NCI-H146 (cell line): Measurements from ENCODE around the gene GATC.

Experiments used
- DNase-seq: peaks from one replicate; lab custom pipeline; 2025; lab: John Stamatoyannopoulos, UW

The GATC gene

DNA sequence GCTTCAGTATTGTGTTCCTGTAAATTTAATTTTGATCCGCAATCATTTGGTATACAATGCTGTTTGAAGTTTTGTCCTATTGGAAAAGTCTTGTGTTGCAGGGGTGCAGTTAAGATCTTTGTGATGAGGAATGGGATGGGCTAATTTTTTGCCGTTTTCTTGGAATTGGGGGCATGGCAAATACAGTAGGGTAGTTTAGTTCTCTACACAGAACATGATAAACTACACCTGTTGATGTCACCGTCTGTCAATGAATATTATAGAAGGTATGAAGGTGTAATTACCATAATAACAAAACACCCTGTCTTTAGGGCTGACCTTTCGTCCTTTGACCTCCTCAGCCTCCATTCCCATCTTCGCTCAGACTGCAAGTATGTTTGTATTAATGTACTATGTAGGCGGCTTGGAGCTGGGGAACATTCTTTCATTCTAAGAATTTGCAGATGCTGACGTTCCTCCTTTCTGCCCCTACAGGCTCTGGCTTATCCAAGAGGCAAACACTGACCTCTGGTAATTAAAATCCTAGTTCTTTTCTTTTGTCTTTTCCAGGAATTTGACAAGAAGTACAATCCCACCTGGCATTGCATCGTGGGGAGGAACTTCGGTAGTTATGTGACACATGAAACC is 51.4 kb downstream of the GATC start:
- DNase-seq: no peak

DNA sequence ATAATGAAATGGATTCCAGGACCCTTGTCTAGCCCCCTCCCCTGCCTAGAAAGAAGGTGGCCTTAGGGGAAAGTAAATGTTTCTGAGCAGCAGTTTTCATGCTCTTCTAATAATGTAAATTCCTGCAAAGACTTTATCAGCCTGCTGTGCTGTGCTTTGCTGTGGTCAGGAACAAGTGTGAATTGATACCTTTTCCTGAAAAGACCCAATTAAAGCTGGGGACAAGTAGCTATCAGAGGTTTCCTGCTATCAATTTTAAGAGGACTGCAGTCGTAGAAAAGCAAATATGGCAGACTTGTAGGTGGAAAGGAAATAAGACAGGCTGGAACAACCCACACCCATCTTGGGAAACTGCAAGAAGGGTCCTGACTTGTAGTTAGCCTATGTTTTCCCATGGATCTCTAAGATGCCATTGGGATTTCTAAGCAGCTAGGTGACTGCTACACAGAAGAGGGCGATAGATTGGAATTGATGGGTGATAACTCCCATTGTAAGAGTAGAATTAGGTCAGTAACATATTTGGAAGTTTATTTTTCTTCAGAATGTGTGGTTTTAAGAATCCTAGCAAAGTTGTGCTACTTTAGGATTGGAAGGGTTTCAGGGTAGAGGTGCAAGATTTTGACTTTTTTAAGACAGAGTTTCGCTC is 52.7 kb downstream of the GATC start:
- no peak for DNase-seq

DNA sequence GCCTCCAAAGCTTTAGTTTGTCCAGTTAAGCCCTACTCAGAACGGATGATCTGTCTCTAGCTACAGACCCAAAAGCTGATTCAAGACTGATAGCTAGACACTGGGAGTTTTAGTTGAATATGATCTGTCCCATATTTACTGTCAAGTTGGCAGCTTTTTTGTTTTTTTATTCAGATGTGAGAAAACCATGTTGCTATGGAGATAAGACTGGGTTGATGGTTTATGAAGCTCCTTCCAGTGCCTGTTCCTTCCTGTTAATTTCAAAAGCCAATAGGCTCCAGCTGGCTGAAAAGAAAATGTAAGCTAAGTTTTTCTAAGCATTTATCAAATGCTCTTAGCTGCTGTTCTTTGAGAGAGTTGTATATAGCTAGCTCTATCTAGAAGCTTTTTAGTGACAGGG is 54.3 kb downstream of the GATC start:
- DNase-seq: no peak

DNA sequence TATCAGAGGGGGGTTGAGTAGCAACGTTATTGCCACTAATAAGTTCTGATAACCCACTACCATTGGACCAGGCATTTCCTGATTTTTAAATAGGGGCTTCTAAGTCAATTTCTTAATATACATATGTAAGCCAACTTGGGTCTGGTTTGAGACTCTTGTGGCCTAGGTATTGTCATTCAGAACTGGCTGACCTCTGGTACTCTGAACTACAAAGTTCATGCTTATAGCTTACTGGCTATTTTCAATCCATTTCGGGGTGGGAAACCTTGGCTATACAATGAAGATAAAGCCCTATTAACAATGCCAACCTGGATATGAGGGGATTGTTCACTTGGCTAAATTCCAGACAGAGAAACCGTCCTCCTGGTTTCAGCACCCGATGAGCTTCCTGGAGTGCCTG is 58.3 kb downstream of the GATC start:
- no peak for DNase-seq

DNA sequence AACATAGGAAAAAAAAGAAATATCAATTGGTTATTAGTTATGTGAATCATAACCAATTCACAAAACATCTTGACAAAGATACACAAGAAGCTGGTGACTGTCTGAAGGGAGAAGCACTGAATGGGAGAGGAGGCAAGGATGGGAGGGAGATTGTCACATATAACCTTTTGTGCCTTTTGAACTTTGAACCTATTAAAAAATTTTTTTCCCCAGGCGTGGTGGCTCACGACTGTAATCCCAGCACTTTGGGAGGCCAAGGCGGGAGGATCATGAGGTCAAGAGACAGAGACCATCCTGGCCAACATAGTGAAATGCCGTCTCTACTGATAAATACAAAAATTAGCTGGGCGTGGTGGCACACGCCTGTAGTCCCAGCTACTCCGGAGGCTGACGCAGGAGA is 62.3 kb downstream of the GATC start:
- DNase-seq: no peak
